Measurements from ENCODE around the gene MYD88. TPM values are rescaled to one million over a fixed set of nuclear protein-coding genes. Genes with fewer than 3 reads are reported as not detected.

Gene MYD88
- total and polyA plus RNA-seq, 9 of the 15 experiments (the other 6 are each of a cell fraction or from before 2014, with no cell fraction given): 3.2 to 47.3 (median 27.6) TPM

GRCh38 chr3:38115645-38116427 lies 22.6 kb upstream of the MYD88 start:
- Histone ChIP-seq H2AFZ (ENCODE audit: low read depth, low read length) (no peak overlapping the region), H3K9me3 (replicated peaks; ENCODE audit: control insufficient read depth, insufficient read depth, low read depth, low read length) (no peaks in the 10 kb centered on the region), H3K9me1 (ENCODE audit: control insufficient read depth, insufficient read depth, low read length) (no peaks in the 10 kb centered on the region), H3K9ac (ENCODE audit: insufficient read depth in 1 of 2, low read depth in 2 of 2, low read length in 2 of 2) (peak overlapping the region in 1 of 2 experiments; percentile 79; a peak in 2 of 4 replicates), H3K27ac (ENCODE audit: extremely low read depth, low read depth, low read length) (no peak overlapping the region), H3K4me1 (replicated peaks in 1 of 2; ENCODE audit: control insufficient read depth in 2 of 2, insufficient read depth in 2 of 2, low read length in 2 of 2) (peaks cover 0 to 26% of the 10 kb centered on the region in 2 experiments; a peak in 3 of 5 replicates), H3K4me3 (no peak overlapping the region), H3K4me2 (ENCODE audit: insufficient read depth, low read length) (no peak overlapping the region), H3K36me3 (ENCODE audit: control insufficient read depth, insufficient read depth, low read length) (peaks cover 1% of the 10 kb centered on the region; the same call in 1 of the 3 replicates), H3K79me2 (ENCODE audit: control insufficient read depth, insufficient read depth, low read length) (no peaks in the 10 kb centered on the region), H3K27me3 (ENCODE audit: control insufficient read depth in 2 of 2, insufficient read depth in 2 of 2, low read length in 2 of 2) (peaks cover 12 to 43% of the 10 kb centered on the region in 2 experiments; a peak in 4 of 5 replicates), H4K20me1 (replicated peaks; ENCODE audit: control insufficient read depth, insufficient read depth, low read length) (peaks cover 27% of the 10 kb centered on the region)
- ChIA-PET POLR2A (interaction anchor here (0.8 to 1.4 kb wide), 5 partner anchors 13 to 26 kb away, joined by 3 to 5 read pairs (median 4); partner anchors contain the start of gene ACAA1), CTCF (ENCODE audit: low intra/inter-chr PET ratio) (no interaction called here)
- in situ Hi-C loops (cut with MboI): loop anchor here (5.0 kb wide), 1 partner anchor 536 kb away; no protein-coding TSS in a partner anchor
- FAIRE-seq: no peak
- TF ChIP-seq MITF (IDR thresholded peaks at IDR 0.05) (no peak), E4F1 (CRISPR knock-in tag; IDR thresholded peaks at IDR 0.05; ENCODE audit: borderline replicate concordance) (no peak), GABPB1 (CRISPR knock-in tag; IDR thresholded peaks at IDR 0.05) (peak; percentile 24; the same call in 1 of the 2 replicates), CUX1 (CRISPR knock-in tag; IDR thresholded peaks at IDR 0.05) (no peak)
- no peak for ATAC-seq
- no peak for DNase-seq (ENCODE audit: extremely low read depth in 1 of 4, low spot score in 3 of 4)
- BruUV-seq (replicated peaks): no TSS peak
- intact Hi-C loops (cut with micrococcal nuclease): loop anchor here (5.0 kb wide), 3 partner anchors 144 to 366 kb away; partner anchors contain the start of gene XYLB
- 2% methylated on average over 9 of the region's 9 CpGs for WGBS (ENCODE audit: insufficient coverage, low coverage, missing lambda C conversion rate)
